ENCODE measurements around the gene FOLR2.

DNA sequence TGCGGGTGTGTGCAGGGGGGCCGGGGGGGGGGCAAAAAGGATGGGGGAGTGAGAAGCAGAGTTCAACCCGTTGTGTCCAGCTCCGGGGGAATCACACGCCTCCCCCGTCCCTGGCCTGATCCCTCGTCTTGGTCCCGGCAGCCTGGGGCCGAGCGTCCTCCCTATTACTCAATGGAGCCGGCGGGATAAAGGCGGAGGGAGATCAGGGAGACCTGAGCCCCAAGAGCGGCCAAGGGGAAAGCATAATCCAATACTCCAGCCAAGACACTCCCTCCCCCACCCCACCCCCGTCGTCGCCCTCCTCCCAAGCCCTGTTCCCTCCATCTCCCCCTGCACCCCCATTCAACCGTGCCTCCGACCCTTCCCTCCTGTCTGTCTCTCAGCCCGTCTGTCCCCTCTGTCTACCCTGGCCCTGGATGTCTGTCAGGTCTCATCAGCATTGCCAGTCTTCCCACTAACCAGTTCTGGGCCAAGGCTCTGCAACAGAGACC lies 24.7 kb downstream of the FOLR2 start:
- TF ChIP-seq, protein P1, sequence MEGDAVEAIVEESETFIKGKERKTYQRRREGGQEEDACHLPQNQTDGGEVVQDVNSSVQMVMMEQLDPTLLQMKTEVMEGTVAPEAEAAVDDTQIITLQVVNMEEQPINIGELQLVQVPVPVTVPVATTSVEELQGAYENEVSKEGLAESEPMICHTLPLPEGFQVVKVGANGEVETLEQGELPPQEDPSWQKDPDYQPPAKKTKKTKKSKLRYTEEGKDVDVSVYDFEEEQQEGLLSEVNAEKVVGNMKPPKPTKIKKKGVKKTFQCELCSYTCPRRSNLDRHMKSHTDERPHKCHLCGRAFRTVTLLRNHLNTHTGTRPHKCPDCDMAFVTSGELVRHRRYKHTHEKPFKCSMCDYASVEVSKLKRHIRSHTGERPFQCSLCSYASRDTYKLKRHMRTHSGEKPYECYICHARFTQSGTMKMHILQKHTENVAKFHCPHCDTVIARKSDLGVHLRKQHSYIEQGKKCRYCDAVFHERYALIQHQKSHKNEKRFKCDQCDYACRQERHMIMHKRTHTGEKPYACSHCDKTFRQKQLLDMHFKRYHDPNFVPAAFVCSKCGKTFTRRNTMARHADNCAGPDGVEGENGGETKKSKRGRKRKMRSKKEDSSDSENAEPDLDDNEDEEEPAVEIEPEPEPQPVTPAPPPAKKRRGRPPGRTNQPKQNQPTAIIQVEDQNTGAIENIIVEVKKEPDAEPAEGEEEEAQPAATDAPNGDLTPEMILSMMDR (IDR thresholded peaks at IDR 0.05): no peak
- TF ChIP-seq POLR2A (IDR thresholded peaks at IDR 0.05): no peak
